DOHH2 (cell line): ENCODE measurements around the gene CASP2.
A peak's percentile ranks its signal among the peaks of the same experiment; 100 is the strongest.
"Not testable (repeated sequence)": the region's sequence is repeated elsewhere in the genome, so short reads cannot be mapped to it uniquely, and the experiment has no call there.

Experiments used
- H3F3A ChIP-seq: fragments of 200-600 bp; sonication (generic), shearing (Covaris generic); 2 replicates; pipeline ENCODE4 v1.6.0; 2016; ENCODE audit warnings: antibody characterized with exemption, mild to moderate bottlenecking; ENCODE audit not compliant: control insufficient read depth, insufficient read depth
- H3K27ac ChIP-seq: fragments of 200-600 bp; sonication (generic); 2 replicates; pipeline ENCODE4 v1.5.1; 2014; ENCODE audit warnings: low read depth, mild to moderate bottlenecking, low read length, moderate library complexity
- H3K27me3 ChIP-seq: fragments of 200-600 bp; sonication (generic); 2 replicates; pipeline ENCODE4 v1.6.1; 2014; ENCODE audit warnings: mild to moderate bottlenecking, low read length, mixed read lengths; ENCODE audit not compliant: control insufficient read depth
- H3K36me3 ChIP-seq: fragments of 200-600 bp; sonication (generic); 2 replicates; pipeline ENCODE4 v1.6.1; 2014; ENCODE audit warnings: mild to moderate bottlenecking, low read length, moderate library complexity, mixed read lengths; ENCODE audit not compliant: control insufficient read depth
- H3K4me1 ChIP-seq: fragments of 200-600 bp; sonication (generic); 2 replicates; pipeline ENCODE4 v1.6.1; 2014; ENCODE audit warnings: mild to moderate bottlenecking, low read length, mixed read lengths; ENCODE audit not compliant: control insufficient read depth
- H3K4me2 ChIP-seq: fragments of 200-600 bp; sonication (generic); 2 replicates; pipeline ENCODE4 v1.6.0; 2014; ENCODE audit warnings: mild to moderate bottlenecking, low read length, moderate library complexity
- H3K4me3 ChIP-seq: fragments of 200-600 bp; sonication (generic); 2 replicates; pipeline ENCODE4 v1.5.1; 2014; ENCODE audit warnings: mild to moderate bottlenecking, low read length, mixed read lengths
- H3K79me2 ChIP-seq: fragments of 200-600 bp; sonication (generic); 2 replicates; pipeline ENCODE4 v1.6.1; 2014; ENCODE audit warnings: mild to moderate bottlenecking, low read length, mixed read lengths; ENCODE audit not compliant: control insufficient read depth
- H3K9me2 ChIP-seq: fragments of 200-600 bp; sonication (generic); replicated peaks from 2 replicates; pipeline ENCODE4 v1.6.1; 2014; ENCODE audit warnings: mild to moderate bottlenecking, low read length, mixed read lengths; ENCODE audit not compliant: control insufficient read depth
- H3K9me3 ChIP-seq: fragments of 200-600 bp; sonication (generic); 2 replicates; pipeline ENCODE4 v1.6.1; 2014; ENCODE audit warnings: antibody characterized with exemption, low read length, mixed read lengths; ENCODE audit not compliant: control insufficient read depth, insufficient read depth
- H4K20me1 ChIP-seq: fragments of 200-600 bp; sonication (generic); 2 replicates; pipeline ENCODE4 v1.6.0; 2014; ENCODE audit warnings: low read depth, mild to moderate bottlenecking, antibody characterized with exemption, low read length, moderate library complexity; ENCODE audit not compliant: control insufficient read depth, insufficient read depth
- EZH2phosphoT487 ChIP-seq: fragments of 200-600 bp; sonication (generic); IDR thresholded peaks from 2 replicates; pipeline ENCODE4 v1.6.1; 2017; ENCODE audit warnings: borderline replicate concordance, mild to moderate bottlenecking, antibody characterized with exemption, low read length, moderate library complexity, mixed read lengths
- TF ChIP-seq, protein P1 (sequence below): fragments of 200-600 bp; sonication (generic); IDR thresholded peaks from one replicate; pipeline ENCODE4 v1.5.1; 2014; ENCODE audit warnings: antibody characterized with exemption, mild to moderate bottlenecking, low read depth, low read length; ENCODE audit not compliant: poor library complexity, severe bottlenecking

The CASP2 gene

GRCh38 chr7:143289421-143289820, 1.3 kb downstream of the CASP2 start:
- peak overlapping the region; percentile 94 for H3K4me3 ChIP-seq
- peaks cover 31% of the 10 kb centered on the region for H4K20me1 ChIP-seq
- H3K4me1 ChIP-seq = peaks cover 52% of the 10 kb centered on the region
- H3K9me3 ChIP-seq = peaks cover 7% of the 10 kb centered on the region
- no peaks in the 10 kb centered on the region for H3F3A ChIP-seq
- H3K4me2 ChIP-seq = peak overlapping the region; percentile 83
- H3K27me3 ChIP-seq = no peaks in the 10 kb centered on the region
- H3K79me2 ChIP-seq = peaks cover 59% of the 10 kb centered on the region
- TF ChIP-seq, protein P1, sequence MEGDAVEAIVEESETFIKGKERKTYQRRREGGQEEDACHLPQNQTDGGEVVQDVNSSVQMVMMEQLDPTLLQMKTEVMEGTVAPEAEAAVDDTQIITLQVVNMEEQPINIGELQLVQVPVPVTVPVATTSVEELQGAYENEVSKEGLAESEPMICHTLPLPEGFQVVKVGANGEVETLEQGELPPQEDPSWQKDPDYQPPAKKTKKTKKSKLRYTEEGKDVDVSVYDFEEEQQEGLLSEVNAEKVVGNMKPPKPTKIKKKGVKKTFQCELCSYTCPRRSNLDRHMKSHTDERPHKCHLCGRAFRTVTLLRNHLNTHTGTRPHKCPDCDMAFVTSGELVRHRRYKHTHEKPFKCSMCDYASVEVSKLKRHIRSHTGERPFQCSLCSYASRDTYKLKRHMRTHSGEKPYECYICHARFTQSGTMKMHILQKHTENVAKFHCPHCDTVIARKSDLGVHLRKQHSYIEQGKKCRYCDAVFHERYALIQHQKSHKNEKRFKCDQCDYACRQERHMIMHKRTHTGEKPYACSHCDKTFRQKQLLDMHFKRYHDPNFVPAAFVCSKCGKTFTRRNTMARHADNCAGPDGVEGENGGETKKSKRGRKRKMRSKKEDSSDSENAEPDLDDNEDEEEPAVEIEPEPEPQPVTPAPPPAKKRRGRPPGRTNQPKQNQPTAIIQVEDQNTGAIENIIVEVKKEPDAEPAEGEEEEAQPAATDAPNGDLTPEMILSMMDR = no peak
- no peak for TF ChIP-seq EZH2phosphoT487
- H3K36me3 ChIP-seq = peaks cover 65% of the 10 kb centered on the region
- peak overlapping the region; percentile 64 for H3K27ac ChIP-seq
- no peaks in the 10 kb centered on the region for H3K9me2 ChIP-seq

DNA sequence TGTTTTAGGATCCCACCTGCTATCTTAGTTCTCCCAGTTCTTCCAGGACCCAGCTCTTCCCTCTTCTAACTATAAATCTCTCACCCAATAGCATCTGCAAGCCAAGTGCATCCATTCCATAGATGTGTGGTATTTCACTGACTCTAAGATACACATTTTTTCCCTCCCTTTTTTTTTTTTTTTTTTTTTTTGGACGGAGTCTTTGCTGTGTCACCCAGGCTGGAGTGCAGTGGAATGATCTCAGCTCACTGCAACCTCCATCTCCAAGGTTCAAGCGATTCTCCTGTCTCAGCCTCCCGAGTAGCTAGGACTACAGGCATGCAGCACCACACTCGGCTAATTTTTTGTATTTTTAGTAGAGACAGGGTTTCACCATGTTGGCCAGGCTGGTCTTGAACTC, 1.7 kb downstream of the CASP2 start:
- H3K4me3 ChIP-seq = peak overlapping the region; percentile 94
- H3K9me3 ChIP-seq, H3K9me2 ChIP-seq, H3K27me3 ChIP-seq, H3F3A ChIP-seq, H3K27ac ChIP-seq: not testable (repeated sequence)
- peaks cover 69% of the 10 kb centered on the region for H3K36me3 ChIP-seq
- peaks cover 63% of the 10 kb centered on the region for H3K79me2 ChIP-seq
- peaks cover 33% of the 10 kb centered on the region for H4K20me1 ChIP-seq
- peaks cover 53% of the 10 kb centered on the region for H3K4me1 ChIP-seq
- peak overlapping the region; percentile 83 for H3K4me2 ChIP-seq

DNA sequence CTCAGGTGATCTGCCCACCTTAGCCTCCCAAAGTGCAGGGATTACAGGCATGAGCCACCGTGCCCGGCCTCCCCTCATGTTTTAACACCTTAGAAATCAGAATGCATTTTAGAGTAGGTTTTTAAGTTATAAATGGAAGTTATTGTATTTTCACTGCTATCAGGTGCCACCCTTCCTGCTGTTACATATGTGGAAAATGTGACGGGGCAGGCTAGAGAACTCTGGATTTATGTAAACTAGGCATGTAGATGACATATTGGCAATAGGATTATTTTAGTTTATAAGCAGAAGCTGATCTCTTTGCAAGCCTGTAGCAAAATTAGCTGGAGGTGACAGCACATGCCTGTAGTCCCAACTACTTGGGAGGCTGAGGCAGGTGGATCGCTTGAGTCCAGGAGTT, 2.1 kb downstream of the CASP2 start:
- peak overlapping the region; percentile 94 for H3K4me3 ChIP-seq
- TF ChIP-seq EZH2phosphoT487 = no peak
- TF ChIP-seq, protein P1 = no peak
- H3K27me3 ChIP-seq = no peaks in the 10 kb centered on the region
- H3K27ac ChIP-seq = no peak overlapping the region
- peaks cover 7% of the 10 kb centered on the region for H3K9me3 ChIP-seq
- H3K36me3 ChIP-seq = peaks cover 74% of the 10 kb centered on the region
- H3K9me2 ChIP-seq = no peaks in the 10 kb centered on the region
- peaks cover 58% of the 10 kb centered on the region for H3K4me1 ChIP-seq
- H3K79me2 ChIP-seq = peaks cover 67% of the 10 kb centered on the region
- no peaks in the 10 kb centered on the region for H3F3A ChIP-seq
- peaks cover 35% of the 10 kb centered on the region for H4K20me1 ChIP-seq
- peak overlapping the region; percentile 83 for H3K4me2 ChIP-seq

DNA sequence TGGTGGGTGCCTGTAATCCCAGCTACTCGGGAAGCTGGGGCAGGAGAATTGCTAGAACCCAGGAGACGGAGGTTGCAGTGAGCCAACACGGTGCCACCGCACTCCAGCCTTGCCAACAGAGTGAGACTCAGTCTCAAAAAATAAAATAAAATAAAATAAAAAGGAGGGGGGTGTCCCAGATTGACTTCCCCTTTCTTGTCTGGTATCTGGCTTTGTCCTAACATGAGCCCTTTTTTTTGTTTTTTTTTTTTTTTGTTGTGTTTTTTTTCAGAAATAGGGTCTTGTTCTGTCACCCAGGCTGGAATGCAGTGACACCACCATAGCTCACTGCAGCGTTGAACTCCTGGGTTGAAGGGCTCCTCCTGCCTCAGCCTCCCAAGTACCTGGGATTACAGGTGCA, 4.7 kb downstream of the CASP2 start:
- H3K4me2 ChIP-seq = no peak overlapping the region
- H3F3A ChIP-seq = peaks cover 4% of the 10 kb centered on the region
- peaks cover 92% of the 10 kb centered on the region for H3K36me3 ChIP-seq
- H3K9me3 ChIP-seq = no peaks in the 10 kb centered on the region
- TF ChIP-seq EZH2phosphoT487 = no peak
- TF ChIP-seq, protein P1 = no peak
- peaks cover 40% of the 10 kb centered on the region for H4K20me1 ChIP-seq
- no peaks in the 10 kb centered on the region for H3K9me2 ChIP-seq
- peaks cover 90% of the 10 kb centered on the region for H3K79me2 ChIP-seq
- H3K27me3 ChIP-seq = no peaks in the 10 kb centered on the region
- peaks cover 69% of the 10 kb centered on the region for H3K4me1 ChIP-seq
- no peak overlapping the region for H3K4me3 ChIP-seq
- no peak overlapping the region for H3K27ac ChIP-seq
